Activated naive CD8-positive, alpha-beta T cell treated with anti-CD3 and anti-CD28 coated beads, Interleukin-2, amount 10 ng/mL, durations not matched to agents 7 days and 5 days (primary cell): ENCODE measurements around the gene ELP2. TPM values are rescaled to one million over a fixed set of nuclear protein-coding genes. Genes with fewer than 3 reads are reported as not detected.
"Not testable (repeated sequence)": the region's sequence is repeated elsewhere in the genome, so short reads cannot be mapped to it uniquely, and the experiment has no call there.

Source experiments
- ATAC-seq: fragments of 150-1000 bp; cut with Tn5 transposase; one replicate; pipeline ENCODE4 v1.10.0; 2021; ENCODE audit warnings: low read depth, moderate library complexity
- POLR2A ChIA-PET: fragments of 350-600 bp; sonication (Branson Sonifier 250); formaldehyde crosslinking; loops from one replicate; lab custom pipeline; 2021; ENCODE audit warnings: antibody characterized with exemption; lab: Charles Lee
- DNase-seq: peaks from one replicate; pipeline ENCODE4 v3.0.0; 2021
- H3K27ac Mint-ChIP-seq: one replicate; pipeline ENCODE4 v1.8.0; 2022; ENCODE audit warnings: mild to moderate bottlenecking, mixed read lengths
- H3K27me3 Mint-ChIP-seq: one replicate; pipeline ENCODE4 v1.8.0; 2022; ENCODE audit warnings: mild to moderate bottlenecking, moderate library complexity, mixed read lengths
- H3K36me3 Mint-ChIP-seq: one replicate; pipeline ENCODE4 v1.8.0; 2021; ENCODE audit warnings: mild to moderate bottlenecking, mixed read lengths
- H3K4me1 Mint-ChIP-seq: one replicate; pipeline ENCODE4 v1.8.0; 2021; ENCODE audit warnings: mixed read lengths
- H3K4me3 Mint-ChIP-seq: one replicate; pipeline ENCODE4 v1.8.0; 2022; ENCODE audit warnings: mild to moderate bottlenecking, moderate library complexity, mixed read lengths
- H3K9me3 Mint-ChIP-seq: one replicate; pipeline ENCODE4 v1.8.0; 2021; ENCODE audit warnings: mixed read lengths
- total RNA-seq, 2 experiments: library from RNA; stranded (reverse); gene quantifications; one replicate each; pipeline ENCODE4 v1.2.3, GENCODE V29; 2021

Gene ELP2, protein sequence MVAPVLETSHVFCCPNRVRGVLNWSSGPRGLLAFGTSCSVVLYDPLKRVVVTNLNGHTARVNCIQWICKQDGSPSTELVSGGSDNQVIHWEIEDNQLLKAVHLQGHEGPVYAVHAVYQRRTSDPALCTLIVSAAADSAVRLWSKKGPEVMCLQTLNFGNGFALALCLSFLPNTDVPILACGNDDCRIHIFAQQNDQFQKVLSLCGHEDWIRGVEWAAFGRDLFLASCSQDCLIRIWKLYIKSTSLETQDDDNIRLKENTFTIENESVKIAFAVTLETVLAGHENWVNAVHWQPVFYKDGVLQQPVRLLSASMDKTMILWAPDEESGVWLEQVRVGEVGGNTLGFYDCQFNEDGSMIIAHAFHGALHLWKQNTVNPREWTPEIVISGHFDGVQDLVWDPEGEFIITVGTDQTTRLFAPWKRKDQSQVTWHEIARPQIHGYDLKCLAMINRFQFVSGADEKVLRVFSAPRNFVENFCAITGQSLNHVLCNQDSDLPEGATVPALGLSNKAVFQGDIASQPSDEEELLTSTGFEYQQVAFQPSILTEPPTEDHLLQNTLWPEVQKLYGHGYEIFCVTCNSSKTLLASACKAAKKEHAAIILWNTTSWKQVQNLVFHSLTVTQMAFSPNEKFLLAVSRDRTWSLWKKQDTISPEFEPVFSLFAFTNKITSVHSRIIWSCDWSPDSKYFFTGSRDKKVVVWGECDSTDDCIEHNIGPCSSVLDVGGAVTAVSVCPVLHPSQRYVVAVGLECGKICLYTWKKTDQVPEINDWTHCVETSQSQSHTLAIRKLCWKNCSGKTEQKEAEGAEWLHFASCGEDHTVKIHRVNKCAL
- 10 to 100 TPM; 82.4 to 87.4 TPM for total RNA-seq

- Mint-ChIP-seq H3K9me3 (no peaks in the 10 kb centered on the region), H3K36me3 (peaks cover 19% of the 10 kb centered on the region), H3K4me1 (peaks cover 30% of the 10 kb centered on the region), H3K4me3 (peak within 1 kb of the TSS; percentile 93), H3K27ac (peak within 1 kb of the TSS; percentile 95), H3K27me3 (no peaks in the 10 kb centered on the region)
- POLR2A ChIA-PET, result interaction anchor here (0.6 to 3.2 kb wide), 10 partner anchors 12 to 840 kb away, joined by 3 to 12 read pairs (median 4); partner anchors contain the start of genes INO80C, KIAA1328, MOCOS and RMP24
- peak; percentile 97 for DNase-seq
- peak; percentile 89 for ATAC-seq
These were observed at the start of gene ELP2, which contains the start of gene SLC39A6 for GRCh38 chr18:36129300-36130038. Gene ELP2 (plus strand): TSS chr18:36129899. CDS start chr18:36129934, 35 bp downstream. Gene SLC39A6 (minus strand): TSS chr18:36129340. CDS start chr18:36127007, 2,333 bp downstream.

GRCh38 chr18:36081118-36081517, 48.6 kb upstream of the ELP2 start:
- Mint-ChIP-seq H3K4me1 (peaks cover 13% of the 10 kb centered on the region), H3K9me3 (peaks cover 10% of the 10 kb centered on the region)
- H3K27me3 Mint-ChIP-seq, POLR2A ChIA-PET, H3K27ac Mint-ChIP-seq, H3K36me3 Mint-ChIP-seq, DNase-seq, H3K4me3 Mint-ChIP-seq, ATAC-seq: not testable (repeated sequence)

DNA sequence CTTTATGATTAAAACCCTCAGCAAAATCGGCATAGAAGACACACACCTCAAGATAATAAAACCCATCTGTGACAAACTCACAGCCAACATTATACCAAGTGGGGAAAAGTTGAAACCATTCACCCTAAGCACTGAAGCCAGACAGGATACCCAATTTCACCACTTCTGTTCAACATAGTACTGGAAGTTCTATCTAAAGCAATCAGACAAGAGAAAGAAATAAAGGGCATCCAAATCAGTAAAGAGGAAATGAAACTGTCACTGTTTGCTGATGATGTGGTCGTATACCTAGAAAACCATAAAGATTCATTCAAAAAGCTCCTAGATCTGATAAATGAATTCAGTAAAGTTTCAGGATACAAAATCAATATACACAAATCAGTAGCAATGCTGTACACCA, 46.0 kb upstream of the ELP2 start:
- POLR2A ChIA-PET, result no interaction called here
- no peak overlapping the region for H3K4me3 Mint-ChIP-seq
- peaks cover 10% of the 10 kb centered on the region for H3K9me3 Mint-ChIP-seq
- peaks cover 13% of the 10 kb centered on the region for H3K4me1 Mint-ChIP-seq
- DNase-seq, result no peak
- H3K27ac Mint-ChIP-seq, result no peak overlapping the region
- no peaks in the 10 kb centered on the region for H3K27me3 Mint-ChIP-seq
- no peaks in the 10 kb centered on the region for H3K36me3 Mint-ChIP-seq
- ATAC-seq, result no peak

- peaks cover 13% of the 10 kb centered on the region for H3K4me1 Mint-ChIP-seq
- DNase-seq (no peak), ATAC-seq (no peak)
- peaks cover 8% of the 10 kb centered on the region for H3K9me3 Mint-ChIP-seq
- POLR2A ChIA-PET, result no interaction called here
- H3K4me3 Mint-ChIP-seq, result no peak overlapping the region
- no peaks in the 10 kb centered on the region for H3K27me3 Mint-ChIP-seq
- H3K36me3 Mint-ChIP-seq, result no peaks in the 10 kb centered on the region
- no peak overlapping the region for H3K27ac Mint-ChIP-seq
These were observed 44.5 kb upstream of the ELP2 start for GRCh38 chr18:36085195-36085594.

DNA sequence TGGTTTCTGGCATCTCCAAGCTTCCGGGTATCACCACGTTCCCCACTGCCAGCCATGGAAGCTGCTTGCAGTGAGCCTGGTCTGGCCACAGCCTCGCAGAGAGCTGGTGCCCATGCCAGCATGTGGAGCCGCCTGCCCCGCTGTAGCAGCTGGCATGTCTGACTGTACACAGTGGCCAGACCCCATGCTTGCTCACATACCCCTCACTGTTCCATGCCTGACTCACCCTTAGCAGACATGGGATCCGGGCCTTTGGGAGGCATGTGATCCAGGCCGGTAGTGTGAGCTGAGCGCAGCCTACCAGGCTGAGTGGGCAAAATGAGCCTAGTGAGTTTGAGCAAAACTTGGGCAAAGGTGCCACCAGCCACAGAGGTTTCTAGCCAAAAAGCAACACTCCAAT, 43.5 kb upstream of the ELP2 start:
- peaks cover 13% of the 10 kb centered on the region for H3K4me1 Mint-ChIP-seq
- no peak overlapping the region for H3K4me3 Mint-ChIP-seq
- H3K9me3 Mint-ChIP-seq, result peaks cover 5% of the 10 kb centered on the region
- H3K36me3 Mint-ChIP-seq, result no peaks in the 10 kb centered on the region
- DNase-seq (no peak), ATAC-seq (no peak)
- no peaks in the 10 kb centered on the region for H3K27me3 Mint-ChIP-seq
- POLR2A ChIA-PET, result no interaction called here
- H3K27ac Mint-ChIP-seq, result no peak overlapping the region

DNA sequence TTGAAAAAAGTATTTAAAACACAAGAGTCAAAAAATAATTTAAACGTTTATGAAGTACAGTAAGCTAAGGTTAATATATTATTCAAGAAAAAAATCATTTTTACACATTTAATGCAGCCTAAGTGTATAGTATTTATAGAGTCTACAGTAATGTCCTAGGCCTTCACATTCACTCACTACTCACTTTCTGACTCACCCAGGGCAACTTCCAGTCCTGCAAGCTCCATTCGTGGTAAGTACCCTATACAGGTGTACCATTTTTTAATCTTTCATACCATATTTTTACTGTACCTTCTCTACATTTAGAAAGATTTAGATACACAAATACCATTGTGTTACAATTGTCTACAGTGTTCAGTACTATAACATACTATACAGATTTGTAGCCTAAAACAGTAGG, 41.4 kb upstream of the ELP2 start:
- Mint-ChIP-seq H3K4me1 (peaks cover 8% of the 10 kb centered on the region), H3K27me3 (no peaks in the 10 kb centered on the region), H3K36me3 (no peaks in the 10 kb centered on the region), H3K9me3 (no peaks in the 10 kb centered on the region), H3K4me3 (no peak overlapping the region), H3K27ac (no peak overlapping the region)
- ATAC-seq (no peak), DNase-seq (no peak)
- POLR2A ChIA-PET, result no interaction called here

DNA sequence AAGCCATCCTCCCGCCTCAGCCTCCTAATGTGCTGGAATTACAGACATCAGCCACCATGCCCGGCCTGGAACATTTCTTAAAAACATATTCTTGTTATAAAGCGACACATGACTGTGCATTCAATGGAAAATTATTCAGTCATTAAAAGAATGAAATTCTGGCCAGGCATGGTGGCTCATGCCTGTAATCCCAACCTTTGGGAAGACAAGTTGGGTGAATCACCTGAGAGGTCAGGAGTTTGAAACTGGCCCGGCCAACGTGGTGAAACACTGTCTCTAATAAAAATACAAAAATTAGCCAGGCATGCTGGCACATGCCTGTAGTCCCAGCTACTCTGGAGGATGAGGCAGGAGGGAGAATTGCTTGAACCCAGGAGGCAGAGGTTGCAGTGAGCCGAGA, 40.7 kb upstream of the ELP2 start:
- Mint-ChIP-seq H3K27ac (no peak overlapping the region), H3K4me3 (no peak overlapping the region), H3K27me3 (peaks cover 2% of the 10 kb centered on the region), H3K4me1 (peaks cover 4% of the 10 kb centered on the region), H3K9me3 (no peaks in the 10 kb centered on the region), H3K36me3 (no peaks in the 10 kb centered on the region)
- DNase-seq, result no peak
- no peak for ATAC-seq
- POLR2A ChIA-PET, result no interaction called here

- ATAC-seq, H3K4me3 Mint-ChIP-seq, H3K27ac Mint-ChIP-seq, DNase-seq, H3K36me3 Mint-ChIP-seq, H3K9me3 Mint-ChIP-seq, H3K4me1 Mint-ChIP-seq: not testable (repeated sequence)
- peaks cover 10% of the 10 kb centered on the region for H3K27me3 Mint-ChIP-seq
- POLR2A ChIA-PET, result interaction anchor here (0.6 kb wide), 1 partner anchor 479 kb away, joined by 3 read pairs; no protein-coding TSS in a partner anchor
These were observed 37.6 kb upstream of the ELP2 start for GRCh38 chr18:36092116-36092515.

DNA sequence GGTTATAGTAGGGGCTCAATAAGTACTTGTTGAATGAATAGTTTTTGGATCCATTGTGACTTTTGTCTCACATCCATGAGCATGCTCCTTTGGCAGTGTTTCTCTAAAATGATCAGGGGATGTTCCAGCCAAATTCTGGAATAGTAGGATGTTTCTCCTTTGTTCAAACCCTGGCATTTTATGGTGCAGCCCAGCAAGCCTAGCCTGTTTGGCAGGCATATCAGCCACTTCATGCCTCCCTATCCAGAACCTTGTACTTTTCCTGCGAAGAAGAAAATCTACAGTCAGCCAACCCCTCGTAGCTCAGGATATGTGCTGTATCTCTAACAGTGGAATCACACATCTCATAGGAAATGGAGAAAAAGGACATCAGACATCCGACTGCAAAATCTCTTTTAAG, 35.3 kb upstream of the ELP2 start:
- DNase-seq (no peak), ATAC-seq (no peak)
- no peak overlapping the region for H3K4me3 Mint-ChIP-seq
- H3K36me3 Mint-ChIP-seq, result no peaks in the 10 kb centered on the region
- no peak overlapping the region for H3K27ac Mint-ChIP-seq
- H3K4me1 Mint-ChIP-seq, result peaks cover 2% of the 10 kb centered on the region
- POLR2A ChIA-PET, result interaction anchor here (0.7 kb wide), 1 partner anchor 1099 kb away, joined by 3 read pairs; no protein-coding TSS in a partner anchor
- peaks cover 17% of the 10 kb centered on the region for H3K27me3 Mint-ChIP-seq
- no peaks in the 10 kb centered on the region for H3K9me3 Mint-ChIP-seq

DNA sequence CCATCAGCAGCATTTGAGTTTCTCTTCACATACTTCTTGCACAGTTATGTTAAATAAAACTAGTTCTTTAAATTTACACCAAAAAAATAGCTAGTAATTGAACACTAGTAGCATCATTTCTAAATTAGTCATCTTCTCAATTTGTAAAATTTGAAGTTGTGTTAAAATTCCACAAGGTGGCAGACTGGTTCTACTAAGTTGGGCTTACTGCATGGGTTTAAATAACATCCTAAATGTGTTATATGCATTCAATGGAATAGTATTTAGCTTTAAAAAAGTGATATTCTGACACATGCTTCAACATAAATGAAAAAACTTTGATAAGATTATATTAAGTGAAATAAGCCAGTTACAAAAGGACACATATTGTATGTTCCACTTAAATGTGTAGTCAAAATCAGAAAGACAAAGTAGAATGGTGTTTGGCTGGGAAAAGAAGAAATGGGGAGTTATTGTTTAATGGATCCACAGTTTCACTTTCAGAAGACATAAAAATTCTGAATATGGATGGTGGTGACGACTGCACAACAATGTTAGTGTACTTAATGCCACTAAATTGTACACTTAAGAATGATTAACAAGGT, 33.7 kb upstream of the ELP2 start:
- POLR2A ChIA-PET, result no interaction called here
- DNase-seq, result no peak
- no peak for ATAC-seq
- Mint-ChIP-seq H3K36me3 (no peaks in the 10 kb centered on the region), H3K27me3 (peaks cover 20% of the 10 kb centered on the region), H3K27ac (no peak overlapping the region), H3K4me3 (no peak overlapping the region), H3K9me3 (no peaks in the 10 kb centered on the region), H3K4me1 (peaks cover 2% of the 10 kb centered on the region)

DNA sequence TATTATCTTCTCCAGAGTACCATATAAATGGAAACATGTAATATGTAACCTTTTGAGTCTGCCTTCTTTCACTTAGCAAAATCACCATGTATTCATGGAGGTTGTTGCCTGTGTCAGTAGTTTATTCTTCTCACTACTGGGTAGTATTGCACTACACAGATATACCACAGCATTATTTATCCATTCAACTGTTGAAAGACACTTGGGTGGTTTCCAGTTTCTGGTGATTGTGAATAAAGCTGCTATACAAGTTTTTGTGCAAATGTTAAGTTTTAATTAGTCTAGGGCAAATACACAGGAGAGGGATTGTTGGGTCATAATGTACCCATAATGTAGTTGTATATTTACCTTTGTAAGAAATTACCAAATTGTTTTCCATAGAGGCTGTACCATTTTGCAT, 32.7 kb upstream of the ELP2 start:
- Mint-ChIP-seq H3K4me1 (peaks cover 2% of the 10 kb centered on the region), H3K36me3 (no peaks in the 10 kb centered on the region), H3K27ac (no peak overlapping the region), H3K4me3 (no peak overlapping the region), H3K9me3 (peaks cover under 1% of the 10 kb centered on the region), H3K27me3 (peaks cover 20% of the 10 kb centered on the region)
- POLR2A ChIA-PET, result no interaction called here
- ATAC-seq (no peak), DNase-seq (no peak)

DNA sequence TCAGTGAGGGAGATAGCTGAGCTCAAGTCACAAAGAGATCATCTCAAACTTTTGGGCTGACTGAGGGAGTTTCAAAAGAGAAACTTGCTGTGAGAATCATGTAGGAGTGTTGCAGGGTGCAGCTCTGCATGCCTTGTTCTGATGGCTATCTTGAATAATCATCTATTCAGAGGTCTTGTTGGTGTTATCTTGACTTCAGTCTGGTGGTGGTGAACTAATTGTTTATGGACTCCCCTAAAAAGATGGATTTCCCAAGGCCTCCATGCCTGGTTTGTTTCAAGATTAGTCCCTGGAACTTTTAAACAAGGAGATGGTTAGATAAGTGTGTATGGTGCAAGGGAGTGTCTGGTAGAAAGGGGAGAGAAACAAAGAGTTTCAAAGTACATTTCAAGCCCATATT, 30.4 kb upstream of the ELP2 start:
- no peak overlapping the region for H3K27ac Mint-ChIP-seq
- H3K4me1 Mint-ChIP-seq, result no peaks in the 10 kb centered on the region
- no peaks in the 10 kb centered on the region for H3K36me3 Mint-ChIP-seq
- no peak overlapping the region for H3K4me3 Mint-ChIP-seq
- peaks cover 22% of the 10 kb centered on the region for H3K27me3 Mint-ChIP-seq
- DNase-seq (no peak), ATAC-seq (no peak)
- POLR2A ChIA-PET, result no interaction called here
- peaks cover 4% of the 10 kb centered on the region for H3K9me3 Mint-ChIP-seq

- Mint-ChIP-seq H3K4me3 (no peak overlapping the region), H3K36me3 (no peaks in the 10 kb centered on the region), H3K27me3 (peaks cover 14% of the 10 kb centered on the region), H3K9me3 (peaks cover 4% of the 10 kb centered on the region), H3K4me1 (no peaks in the 10 kb centered on the region), H3K27ac (no peak overlapping the region)
- DNase-seq (no peak), ATAC-seq (no peak)
- POLR2A ChIA-PET, result no interaction called here
These were observed 27.8 kb upstream of the ELP2 start for GRCh38 chr18:36101943-36102342.
